CD4-positive, alpha-beta T cell treated with Interleukin-17A for 1 hour (primary cell): Measurements from ENCODE around the gene TLE2.
"Not testable (repeated sequence)": the region's sequence is repeated elsewhere in the genome, so short reads cannot be mapped to it uniquely, and the experiment has no call there.

Experiments
- DNase-seq: peaks from one replicate; pipeline ENCODE4 v3.0.0-alpha.2; 2020

TLE2 gene

GRCh38 chr19:3055741-3056416 is 26.8 kb upstream of the TLE2 start:
- DNase-seq, result no peak

GRCh38 chr19:3054972-3055740 is 26.1 kb upstream of the TLE2 start:
- DNase-seq, result no peak

- no peak for DNase-seq
Observed at GRCh38 chr19:3054265-3054971, 25.3 kb upstream of the TLE2 start.

GRCh38 chr19:3053780-3054179 is 24.7 kb upstream of the TLE2 start:
- DNase-seq, result no peak

GRCh38 chr19:3053218-3053621 is 24.1 kb upstream of the TLE2 start:
- no peak for DNase-seq

- not testable (repeated sequence) for DNase-seq
Observed at GRCh38 chr19:3050016-3050415, 20.9 kb upstream of the TLE2 start.

GRCh38 chr19:3049089-3049488 is 20.0 kb upstream of the TLE2 start:
- no peak for DNase-seq

- no peak for DNase-seq
Observed at GRCh38 chr19:3048190-3048533, 19.1 kb upstream of the TLE2 start.

- peak; percentile 76 for DNase-seq
Observed at GRCh38 chr19:3047496-3048189, 18.6 kb upstream of the TLE2 start.

- peak; percentile 49 for DNase-seq
Observed at GRCh38 chr19:3046698-3047495, 17.8 kb upstream of the TLE2 start.

- DNase-seq, result no peak
Observed at GRCh38 chr19:3045885-3046697, 17.0 kb upstream of the TLE2 start.

- DNase-seq, result no peak
Observed at GRCh38 chr19:3045191-3045590, 16.1 kb upstream of the TLE2 start.

- DNase-seq, result no peak
Observed at GRCh38 chr19:3042621-3043267, 13.7 kb upstream of the TLE2 start.

GRCh38 chr19:3041761-3042620 is 12.9 kb upstream of the TLE2 start:
- DNase-seq, result no peak

GRCh38 chr19:3041327-3041726 is 12.2 kb upstream of the TLE2 start:
- DNase-seq, result no peak

GRCh38 chr19:3039641-3040077 is 10.6 kb upstream of the TLE2 start:
- no peak for DNase-seq

- no peak for DNase-seq
Observed at GRCh38 chr19:3039125-3039524, 10.0 kb upstream of the TLE2 start.

- DNase-seq, result no peak
Observed at GRCh38 chr19:3038214-3038613, 9.1 kb upstream of the TLE2 start.

GRCh38 chr19:3036977-3037544 is 8.0 kb upstream of the TLE2 start:
- DNase-seq, result not testable (repeated sequence)
